Fibroblast of skin of scalp (primary cell): ENCODE measurements around the gene NAP1L1.
A peak's percentile ranks its signal among the peaks of the same experiment; 100 is the strongest.
"Not testable (repeated sequence)": the region's sequence is repeated elsewhere in the genome, so short reads cannot be mapped to it uniquely, and the experiment has no call there.

Experiments used
- DNase-seq: peaks from one replicate; pipeline ENCODE4 v3.0.0-alpha.2; 2013

NAP1L1 gene

GRCh38 chr12:76020281-76020680 lies 64.2 kb downstream of the NAP1L1 start:
- DNase-seq: peak; percentile 64

GRCh38 chr12:76018672-76019071 lies 65.8 kb downstream of the NAP1L1 start:
- DNase-seq: no peak

- peak; percentile 74 for DNase-seq
These were observed 66.4 kb downstream of the NAP1L1 start for GRCh38 chr12:76018111-76018510.

- no peak for DNase-seq
These were observed 70.5 kb downstream of the NAP1L1 start for GRCh38 chr12:76014007-76014406.

- DNase-seq: peak; percentile 29
These were observed 70.9 kb downstream of the NAP1L1 start for GRCh38 chr12:76013603-76014002.

GRCh38 chr12:76012644-76013043 lies 71.8 kb downstream of the NAP1L1 start:
- DNase-seq: no peak

GRCh38 chr12:76010732-76011458 lies 73.6 kb downstream of the NAP1L1 start:
- peak; percentile 96 for DNase-seq

GRCh38 chr12:76008428-76008827 lies 76.1 kb downstream of the NAP1L1 start:
- DNase-seq: no peak

- no peak for DNase-seq
These were observed 76.8 kb downstream of the NAP1L1 start for GRCh38 chr12:76007640-76008039.

GRCh38 chr12:76006028-76006925 lies 78.2 kb downstream of the NAP1L1 start:
- DNase-seq: no peak

- DNase-seq: no peak
These were observed 81.2 kb downstream of the NAP1L1 start for GRCh38 chr12:76003355-76003638.

GRCh38 chr12:76002598-76003354 lies 81.7 kb downstream of the NAP1L1 start:
- DNase-seq: no peak

- no peak for DNase-seq
These were observed 86.0 kb downstream of the NAP1L1 start for GRCh38 chr12:75998292-75999063.

- no peak for DNase-seq
These were observed 86.8 kb downstream of the NAP1L1 start for GRCh38 chr12:75997658-75998057.

- no peak for DNase-seq
These were observed 87.5 kb downstream of the NAP1L1 start for GRCh38 chr12:75996861-75997447.

GRCh38 chr12:75995691-75996090 lies 88.8 kb downstream of the NAP1L1 start:
- DNase-seq: no peak

- no peak for DNase-seq
These were observed 90.3 kb downstream of the NAP1L1 start for GRCh38 chr12:75994069-75994740.

GRCh38 chr12:75991753-75992152 lies 92.7 kb downstream of the NAP1L1 start:
- no peak for DNase-seq

GRCh38 chr12:75990189-75990912 lies 94.1 kb downstream of the NAP1L1 start:
- DNase-seq: no peak

GRCh38 chr12:75987709-75988108 lies 96.8 kb downstream of the NAP1L1 start:
- not testable (repeated sequence) for DNase-seq
